ENCODE results near the gene FOXP1. TPM values are rescaled to one million over a fixed set of nuclear protein-coding genes. Genes with fewer than 3 reads are reported as not detected.

Gene FOXP1
- total RNA-seq, 1 experiment from 2014 or later: 35.9 TPM

GRCh38 chr3:71104556-71104955 lies 479.0 kb downstream of the FOXP1 start:
- DNase-seq (ENCODE audit: low read depth): no peak

- DNase-seq (ENCODE audit: low read depth): peak; percentile 73
These were observed 479.4 kb downstream of the FOXP1 start for GRCh38 chr3:71104121-71104541.

- peak; percentile 83 for DNase-seq (ENCODE audit: low read depth)
These were observed 480.1 kb downstream of the FOXP1 start for GRCh38 chr3:71103430-71103921.

- peak; percentile 46 for DNase-seq (ENCODE audit: low read depth)
These were observed 481.2 kb downstream of the FOXP1 start for GRCh38 chr3:71102111-71102983.

GRCh38 chr3:71101626-71102025 lies 481.9 kb downstream of the FOXP1 start:
- no peak for DNase-seq (ENCODE audit: low read depth)

GRCh38 chr3:71101014-71101413 lies 482.5 kb downstream of the FOXP1 start:
- peak; percentile 82 for DNase-seq (ENCODE audit: low read depth)

GRCh38 chr3:71099997-71100719 lies 483.4 kb downstream of the FOXP1 start:
- DNase-seq (ENCODE audit: low read depth): peak; percentile 59

GRCh38 chr3:71097557-71097956 lies 486.0 kb downstream of the FOXP1 start:
- no peak for DNase-seq (ENCODE audit: low read depth)

- DNase-seq (ENCODE audit: low read depth): no peak
These were observed 487.8 kb downstream of the FOXP1 start for GRCh38 chr3:71095511-71096291.

GRCh38 chr3:71094658-71095209 lies 488.8 kb downstream of the FOXP1 start:
- no peak for DNase-seq (ENCODE audit: low read depth)

GRCh38 chr3:71092665-71093064 lies 490.9 kb downstream of the FOXP1 start:
- no peak for DNase-seq (ENCODE audit: low read depth)

- DNase-seq (ENCODE audit: low read depth): no peak
These were observed 493.3 kb downstream of the FOXP1 start for GRCh38 chr3:71090207-71090606.

GRCh38 chr3:71089271-71089847 lies 494.2 kb downstream of the FOXP1 start:
- no peak for DNase-seq (ENCODE audit: low read depth)

GRCh38 chr3:71088742-71089141 lies 494.8 kb downstream of the FOXP1 start:
- no peak for DNase-seq (ENCODE audit: low read depth)

- DNase-seq (ENCODE audit: low read depth): no peak
These were observed 495.4 kb downstream of the FOXP1 start for GRCh38 chr3:71088019-71088708.

- DNase-seq (ENCODE audit: low read depth): peak; percentile 63
These were observed 496.1 kb downstream of the FOXP1 start for GRCh38 chr3:71087143-71088018.

- no peak for DNase-seq (ENCODE audit: low read depth)
These were observed 496.8 kb downstream of the FOXP1 start for GRCh38 chr3:71086777-71087142.

- no peak for DNase-seq (ENCODE audit: low read depth)
These were observed 499.8 kb downstream of the FOXP1 start for GRCh38 chr3:71083726-71084131.

GRCh38 chr3:71082833-71083232 lies 500.7 kb downstream of the FOXP1 start:
- no peak for DNase-seq (ENCODE audit: low read depth)
